Right atrium auricular region (tissue), 2 donors: ENCODE results near the gene TMPRSS13. TPM values are rescaled to one million over a fixed set of nuclear protein-coding genes. Genes with fewer than 3 reads are reported as not detected.

ENCODE experiments used
- DNase-seq: peaks from one replicate; pipeline ENCODE4 v3.0.0-alpha.2; 2019; ENCODE audit warnings: low spot score
- H3K27ac ChIP-seq, 2 donors: fragments of 200-600 bp; sonication (generic); 1 replicate in 1 of 2; 2 replicates in 1 of 2; pipeline ENCODE4 v1.5.1; 2016 to 2019
- H3K27me3 ChIP-seq, 2 donors: fragments of 200-600 bp; sonication (generic); one replicate each; pipeline versions ENCODE4 v1.5.1 to v1.6.0; 2017 to 2019
- H3K36me3 ChIP-seq: fragments of 200-600 bp; sonication (generic); one replicate; pipeline ENCODE4 v1.5.1; 2016
- H3K4me1 ChIP-seq, 2 donors: fragments of 200-600 bp; sonication (generic); one replicate each; pipeline versions ENCODE4 v1.5.1 to v1.6.0; 2017 to 2019
- H3K4me3 ChIP-seq, 2 donors: fragments of 200-600 bp; sonication (generic); 1 replicate in 1 of 2; 2 replicates in 1 of 2; pipeline ENCODE4 v1.5.1; 2017 to 2019; ENCODE audit warnings: mild to moderate bottlenecking in 1 of 2, moderate library complexity in 1 of 2
- H3K9me3 ChIP-seq, 2 donors: fragments of 200-600 bp; sonication (generic); one replicate each; pipeline ENCODE4 v1.5.1; 2019
- CTCF ChIP-seq, 2 donors: fragments of 200-600 bp; sonication (generic); IDR thresholded peaks; one replicate each; pipeline ENCODE4 v1.5.1; 2019; ENCODE audit warnings: antibody characterized with exemption in 2 of 2
- total RNA-seq, 2 donors: library from RNA; depleted of rRNA; stranded (reverse); fragments of >200 nt; gene quantifications; one replicate each; pipeline ENCODE4 v1.1.0, GENCODE V29; 2016

The TMPRSS13 gene
- total RNA-seq, 2 donors from 2014 or later, result not detected

- no peaks in the 10 kb centered on the region for H3K9me3 ChIP-seq
- no peaks in the 10 kb centered on the region for H3K27me3 ChIP-seq
- DNase-seq, result no peak
- H3K4me1 ChIP-seq, result peaks cover 0 to 67% of the 10 kb centered on the region in 2 donors
- H3K36me3 ChIP-seq, result no peaks in the 10 kb centered on the region
- H3K4me3 ChIP-seq, result peak overlapping the region; percentile 16 to 63
- peak overlapping the region; percentile 63 to 83 for H3K27ac ChIP-seq
- no peak for TF ChIP-seq CTCF (IDR thresholded peaks at IDR 0.05)
Measured at GRCh38 chr11:117874910-117875381, 54.3 kb downstream of the TMPRSS13 start.

DNA sequence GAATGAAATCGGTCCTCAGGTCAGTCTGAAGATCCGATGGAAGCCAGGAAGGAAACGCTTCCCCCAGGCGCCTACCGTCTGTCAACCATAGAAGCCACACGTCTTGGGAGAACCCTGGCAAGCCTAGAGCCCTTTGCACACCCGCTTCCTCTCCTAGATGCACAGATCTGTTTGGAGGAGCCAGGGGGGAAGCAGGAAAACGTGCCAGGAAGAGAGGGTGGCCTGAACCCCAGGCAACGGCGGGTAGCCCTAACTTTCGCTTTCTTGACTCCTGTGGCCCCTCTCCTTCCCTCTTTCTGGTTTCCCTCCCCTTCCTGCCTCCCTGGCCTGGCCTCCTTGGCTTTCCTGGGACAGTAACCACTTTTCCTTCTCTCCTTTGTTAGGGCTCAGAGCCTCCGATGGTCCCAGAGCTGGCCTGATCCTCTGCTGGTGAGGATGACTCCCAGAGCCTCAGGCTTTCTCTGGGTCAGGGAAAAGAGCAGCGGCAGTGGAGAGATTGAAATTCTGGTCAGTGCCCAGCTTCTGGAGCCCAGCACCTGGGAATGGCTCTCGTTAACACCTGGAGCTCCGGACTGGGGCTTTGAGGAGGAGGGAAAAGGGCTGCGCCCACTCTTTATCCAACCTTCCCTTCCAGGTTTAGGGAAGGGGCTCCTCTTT lies 54.8 kb downstream of the TMPRSS13 start:
- H3K27me3 ChIP-seq, result no peaks in the 10 kb centered on the region

GRCh38 chr11:117873828-117874125 lies 55.4 kb downstream of the TMPRSS13 start:
- Histone ChIP-seq H3K9me3 (no peaks in the 10 kb centered on the region), H3K4me3 (no peak overlapping the region)
- no peak for TF ChIP-seq CTCF (IDR thresholded peaks at IDR 0.05)

More for the DNA sequence above, 54.8 kb downstream of the TMPRSS13 start:
- peaks cover 0 to 73% of the 10 kb centered on the region in 2 donors for H3K4me1 ChIP-seq
- no peaks in the 10 kb centered on the region for H3K36me3 ChIP-seq
- H3K4me3 ChIP-seq, result peak overlapping the region; percentile 16 to 63
- no peak for TF ChIP-seq CTCF (IDR thresholded peaks at IDR 0.05)
- DNase-seq, result no peak
- H3K9me3 ChIP-seq, result no peaks in the 10 kb centered on the region
- peak overlapping the region; percentile 63 to 83 for H3K27ac ChIP-seq

GRCh38 chr11:117872975-117873827 lies 56.0 kb downstream of the TMPRSS13 start:
- no peak for DNase-seq
- TF ChIP-seq CTCF (IDR thresholded peaks at IDR 0.05), result no peak
- Histone ChIP-seq H3K27ac (peak overlapping the region; percentile 42 to 83), H3K36me3 (no peaks in the 10 kb centered on the region), H3K9me3 (no peaks in the 10 kb centered on the region), H3K4me3 (no peak overlapping the region), H3K27me3 (no peaks in the 10 kb centered on the region), H3K4me1 (peaks cover 0 to 79% of the 10 kb centered on the region in 2 donors)

More at GRCh38 chr11:117873828-117874125, 55.4 kb downstream of the TMPRSS13 start:
- Histone ChIP-seq H3K36me3 (no peaks in the 10 kb centered on the region), H3K27me3 (no peaks in the 10 kb centered on the region), H3K27ac (peak overlapping the region; percentile 42 to 83), H3K4me1 (peaks cover 0 to 79% of the 10 kb centered on the region in 2 donors)
- DNase-seq, result no peak

- no peaks in the 10 kb centered on the region for H3K9me3 ChIP-seq
- no peak overlapping the region for H3K4me3 ChIP-seq
- H3K27me3 ChIP-seq, result no peaks in the 10 kb centered on the region
- H3K27ac ChIP-seq, result peak overlapping the region; percentile 30 to 33
- H3K36me3 ChIP-seq, result no peaks in the 10 kb centered on the region
- no peak for TF ChIP-seq CTCF (IDR thresholded peaks at IDR 0.05)
- no peak for DNase-seq
- H3K4me1 ChIP-seq, result peaks cover 0 to 79% of the 10 kb centered on the region in 2 donors
Measured at GRCh38 chr11:117872420-117872961, 56.7 kb downstream of the TMPRSS13 start.
